A204.1 (cell line): ENCODE results near the gene PCLAF.

ENCODE experiments used
- FAIRE-seq: peaks from 2 replicates; lab custom pipeline; 2012; peaks lifted over from hg19 to GRCh38; lab: Jason Lieb, UNC

The PCLAF gene

DNA sequence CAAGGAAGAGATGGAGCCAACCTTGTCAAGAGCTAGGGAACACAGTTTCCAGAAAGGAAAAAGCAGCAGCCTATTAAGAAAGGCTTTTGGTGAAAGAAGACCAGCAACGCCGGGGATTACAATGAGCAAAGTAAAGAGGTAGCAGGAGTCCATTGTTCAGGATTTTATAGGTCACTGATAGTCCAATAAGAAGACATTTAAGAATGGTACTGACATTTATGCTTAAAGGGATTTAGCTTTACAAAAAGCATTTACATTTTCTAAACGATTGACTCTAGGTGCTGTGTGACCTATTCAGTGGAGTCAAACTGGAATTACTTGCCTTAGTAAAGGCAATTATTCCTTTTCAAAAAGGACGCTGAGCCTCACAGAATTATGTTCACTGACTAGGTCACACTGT lies 66.0 kb downstream of the PCLAF start:
- FAIRE-seq: no peak

DNA sequence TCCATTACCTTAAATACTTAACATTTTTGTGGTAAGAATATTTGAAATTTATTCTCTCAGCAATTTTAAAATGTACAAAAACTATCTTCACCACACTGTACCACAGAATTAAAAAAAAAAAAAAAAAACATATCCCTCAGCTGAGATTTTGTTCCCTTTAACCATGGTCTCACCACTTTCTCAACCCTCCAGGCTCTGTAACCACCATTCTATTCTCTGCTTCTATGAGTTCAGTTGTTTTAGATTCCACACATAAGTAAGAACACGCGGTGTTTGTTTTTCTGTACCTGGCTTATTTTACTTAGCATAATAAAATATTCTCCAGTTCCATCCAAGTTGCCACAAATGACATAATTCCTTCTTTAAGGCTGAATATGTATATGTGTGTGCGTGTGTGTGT lies 66.8 kb downstream of the PCLAF start:
- FAIRE-seq: no peak
